OCI-LY3 (cell line): ENCODE data around the gene DGKB.

ENCODE experiments used
- H2AFZ ChIP-seq: fragments of 200-600, 300-600 bp; shearing (Covaris generic); 2 replicates; pipeline ENCODE4 v1.6.0; 2014; ENCODE audit warnings: antibody characterized with exemption, low read depth, low read length
- H3K27ac ChIP-seq: fragments of 200-600, 300-600 bp; sonication (generic); 2 replicates; pipeline ENCODE4 v1.5.1; 2014; ENCODE audit warnings: mild to moderate bottlenecking, low read length, moderate library complexity, mixed read lengths
- H3K27me3 ChIP-seq: fragments of 200-600, 300-600 bp; sonication (generic); 2 replicates; pipeline ENCODE4 v1.6.1; 2014; ENCODE audit warnings: low read depth, low read length, mixed read lengths
- H3K36me3 ChIP-seq: fragments of 200-600, 300-600 bp; sonication (generic); replicated peaks from 2 replicates; pipeline ENCODE3; 2014; ENCODE audit warnings: low read depth, low read length, mixed read lengths
- H3K4me1 ChIP-seq: fragments of 300-600, 200-600 bp; sonication (generic); 2 replicates; pipeline ENCODE4 v1.6.1; 2014; ENCODE audit warnings: low read length, mixed read lengths
- H3K4me2 ChIP-seq: fragments of 200-600, 300-600 bp; sonication (generic); 2 replicates; pipeline ENCODE4 v1.6.1; 2014; ENCODE audit warnings: low read length, mixed read lengths
- H3K4me3 ChIP-seq: fragments of 300-600, 200-600 bp; sonication (generic); 2 replicates; pipeline ENCODE4 v1.5.1; 2014; ENCODE audit warnings: antibody characterized with exemption, mild to moderate bottlenecking, low read length, moderate library complexity
- H3K79me2 ChIP-seq: fragments of 300-600, 200-600 bp; shearing (Covaris generic); 2 replicates; pipeline ENCODE4 v1.6.1; 2014; ENCODE audit warnings: mild to moderate bottlenecking, low read length, mixed read lengths
- H3K9ac ChIP-seq: fragments of 300-600, 200-600 bp; shearing (Covaris generic); 2 replicates; pipeline ENCODE4 v1.6.0; 2014; ENCODE audit warnings: mild to moderate bottlenecking, low read length, moderate library complexity
- H3K9me3 ChIP-seq: fragments of 200-600, 300-600 bp; shearing (Covaris generic); 2 replicates; pipeline ENCODE4 v1.6.1; 2014; ENCODE audit warnings: low read length, mixed read lengths; ENCODE audit not compliant: insufficient read depth
- H4K20me1 ChIP-seq: fragments of 200-600, 300-600 bp; sonication (generic); 2 replicates; pipeline ENCODE4 v1.6.1; 2016; ENCODE audit warnings: low read length, mixed read lengths; ENCODE audit not compliant: insufficient read depth
- CTCF ChIP-seq: fragments of 200-600, 300-600 bp; sonication (generic); IDR thresholded peaks from 2 replicates; pipeline ENCODE4 v1.5.1; 2014; ENCODE audit warnings: antibody characterized with exemption, low read length, low read depth
- EZH2phosphoT487 ChIP-seq: fragments of 200-600 bp; shearing (Covaris generic); IDR thresholded peaks from 2 replicates; pipeline ENCODE4 v1.6.1; 2018; ENCODE audit warnings: antibody characterized with exemption, mixed run types, low read depth

The DGKB gene

DNA sequence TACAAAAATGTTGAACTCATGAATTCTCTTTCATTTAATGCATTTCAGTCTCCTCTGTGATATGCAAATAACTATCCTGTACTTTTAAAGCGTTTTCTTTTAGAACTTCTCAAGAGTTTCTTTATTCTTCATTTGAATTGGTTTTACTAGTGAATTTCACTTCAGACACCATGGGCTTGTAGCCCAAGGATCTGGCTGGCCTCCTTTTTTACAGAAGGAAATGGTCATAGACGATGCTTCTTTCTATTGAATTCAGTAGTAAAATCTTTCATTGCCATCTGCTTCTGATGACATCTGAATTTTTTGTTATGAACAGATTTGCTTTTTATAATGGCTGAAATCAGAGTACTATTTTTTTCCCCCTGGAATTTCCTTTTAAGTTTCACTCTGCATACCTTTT, 777.8 kb downstream of the DGKB start:
- Histone ChIP-seq H3K36me3 (no peaks in the 10 kb centered on the region), H3K9ac (no peak overlapping the region), H3K27ac (no peak overlapping the region), H3K9me3 (no peaks in the 10 kb centered on the region), H3K4me1 (no peaks in the 10 kb centered on the region), H4K20me1 (no peaks in the 10 kb centered on the region), H3K4me3 (no peak overlapping the region), H3K4me2 (no peak overlapping the region), H3K27me3 (no peaks in the 10 kb centered on the region), H3K79me2 (no peaks in the 10 kb centered on the region), H2AFZ (no peak overlapping the region)
- TF ChIP-seq EZH2phosphoT487 (no peak), CTCF (no peak)

- Histone ChIP-seq H3K4me2 (no peak overlapping the region), H3K27me3 (no peaks in the 10 kb centered on the region), H4K20me1 (no peaks in the 10 kb centered on the region), H2AFZ (no peak overlapping the region), H3K4me1 (no peaks in the 10 kb centered on the region), H3K4me3 (no peak overlapping the region), H3K79me2 (no peaks in the 10 kb centered on the region), H3K9me3 (no peaks in the 10 kb centered on the region), H3K27ac (no peak overlapping the region), H3K36me3 (no peaks in the 10 kb centered on the region), H3K9ac (no peak overlapping the region)
- no peak for TF ChIP-seq CTCF
- no peak for TF ChIP-seq EZH2phosphoT487
Observed at GRCh38 chr7:14123923-14124322, 778.6 kb downstream of the DGKB start.

DNA sequence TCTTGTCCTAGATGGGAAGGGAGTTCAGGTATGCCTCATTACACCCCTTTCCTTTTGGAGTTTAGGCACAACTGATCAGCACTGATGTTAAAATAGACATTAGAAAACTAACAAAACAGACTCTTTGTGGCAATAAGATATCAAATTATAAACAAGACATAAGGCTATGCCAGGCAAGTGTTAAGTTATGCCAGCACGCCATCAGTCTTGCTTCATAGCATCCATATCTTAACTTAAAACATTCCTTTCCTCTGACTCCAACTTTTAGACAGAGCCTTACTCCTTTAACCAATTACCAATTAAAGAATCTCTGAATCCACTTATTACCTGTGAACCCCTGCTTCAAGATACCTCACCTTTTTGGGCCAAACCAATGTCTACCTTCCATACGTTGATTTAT, 786.9 kb downstream of the DGKB start:
- H4K20me1 ChIP-seq = no peaks in the 10 kb centered on the region
- H3K27ac ChIP-seq = no peak overlapping the region
- no peaks in the 10 kb centered on the region for H3K36me3 ChIP-seq
- H3K4me1 ChIP-seq = no peaks in the 10 kb centered on the region
- no peak overlapping the region for H3K9ac ChIP-seq
- no peaks in the 10 kb centered on the region for H3K9me3 ChIP-seq
- no peak overlapping the region for H3K4me2 ChIP-seq
- H3K79me2 ChIP-seq = no peaks in the 10 kb centered on the region
- no peak overlapping the region for H3K4me3 ChIP-seq
- no peak for TF ChIP-seq EZH2phosphoT487
- TF ChIP-seq CTCF = no peak
- no peak overlapping the region for H2AFZ ChIP-seq
- H3K27me3 ChIP-seq = no peaks in the 10 kb centered on the region

DNA sequence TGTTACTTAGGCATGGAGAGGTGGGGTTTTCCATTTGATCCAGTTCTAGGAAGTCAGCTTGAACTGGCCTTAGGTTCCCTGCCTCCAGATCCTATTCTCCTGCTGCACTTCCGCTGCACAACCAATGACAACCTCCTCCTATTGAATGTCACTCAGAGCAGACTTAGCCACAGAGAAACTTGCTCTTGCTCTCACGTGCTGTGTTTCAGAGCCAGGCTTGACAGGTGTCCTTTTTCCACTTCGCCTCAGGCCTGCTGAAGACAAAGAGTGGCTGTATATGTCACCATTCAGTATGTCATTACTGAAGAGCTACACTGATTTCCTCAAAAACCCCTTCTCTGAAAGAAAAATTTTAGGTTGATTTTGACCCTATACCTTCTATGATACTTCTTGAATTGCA, 797.7 kb downstream of the DGKB start:
- Histone ChIP-seq H3K9ac (no peak overlapping the region), H3K79me2 (no peaks in the 10 kb centered on the region), H3K9me3 (no peaks in the 10 kb centered on the region), H2AFZ (no peak overlapping the region), H3K4me3 (no peak overlapping the region), H3K4me1 (peaks cover 7% of the 10 kb centered on the region), H4K20me1 (no peaks in the 10 kb centered on the region), H3K4me2 (no peak overlapping the region), H3K27me3 (no peaks in the 10 kb centered on the region), H3K27ac (no peak overlapping the region), H3K36me3 (no peaks in the 10 kb centered on the region)
- TF ChIP-seq CTCF (no peak), EZH2phosphoT487 (no peak)
